Central memory CD8-positive, alpha-beta T cell (primary cell): Measurements from ENCODE around the gene VPS45.
A peak's percentile ranks its signal among the peaks of the same experiment; 100 is the strongest.
"Not testable (repeated sequence)": the region's sequence is repeated elsewhere in the genome, so short reads cannot be mapped to it uniquely, and the experiment has no call there.

Experiments
- ATAC-seq: fragments of 150-1000 bp; cut with Tn5 transposase; replicated peaks from 2 replicates; pipeline ENCODE4 v1.10.0; 2022; ENCODE audit warnings: mild to moderate bottlenecking, moderate FRiP score, moderate number of reproducible peaks; ENCODE audit not compliant: poor library complexity, severe bottlenecking; ENCODE audit errors: extremely low read depth
- DNase-seq, 2 donors: peaks; one replicate each; pipeline ENCODE4 v3.0.0; 2021; ENCODE audit warnings: low spot score in 2 of 2
- H3K27ac Mint-ChIP-seq: one replicate; pipeline ENCODE4 v1.8.0; 2022; ENCODE audit warnings: low read depth, mild to moderate bottlenecking, moderate library complexity, mixed read lengths
- H3K27me3 Mint-ChIP-seq: one replicate; pipeline ENCODE4 v1.8.0; 2022; ENCODE audit warnings: mixed read lengths
- H3K36me3 Mint-ChIP-seq: one replicate; pipeline ENCODE4 v1.8.0; 2022; ENCODE audit warnings: mild to moderate bottlenecking, moderate library complexity, mixed read lengths; ENCODE audit not compliant: insufficient read depth
- H3K4me1 Mint-ChIP-seq: one replicate; pipeline ENCODE4 v1.8.0; 2022; ENCODE audit warnings: mixed read lengths
- H3K4me3 Mint-ChIP-seq: one replicate; pipeline ENCODE4 v1.8.0; 2022; ENCODE audit warnings: mild to moderate bottlenecking, moderate library complexity, mixed read lengths
- H3K9me3 Mint-ChIP-seq: one replicate; pipeline ENCODE4 v1.8.0; 2022; ENCODE audit warnings: mixed read lengths

VPS45 gene, protein sequence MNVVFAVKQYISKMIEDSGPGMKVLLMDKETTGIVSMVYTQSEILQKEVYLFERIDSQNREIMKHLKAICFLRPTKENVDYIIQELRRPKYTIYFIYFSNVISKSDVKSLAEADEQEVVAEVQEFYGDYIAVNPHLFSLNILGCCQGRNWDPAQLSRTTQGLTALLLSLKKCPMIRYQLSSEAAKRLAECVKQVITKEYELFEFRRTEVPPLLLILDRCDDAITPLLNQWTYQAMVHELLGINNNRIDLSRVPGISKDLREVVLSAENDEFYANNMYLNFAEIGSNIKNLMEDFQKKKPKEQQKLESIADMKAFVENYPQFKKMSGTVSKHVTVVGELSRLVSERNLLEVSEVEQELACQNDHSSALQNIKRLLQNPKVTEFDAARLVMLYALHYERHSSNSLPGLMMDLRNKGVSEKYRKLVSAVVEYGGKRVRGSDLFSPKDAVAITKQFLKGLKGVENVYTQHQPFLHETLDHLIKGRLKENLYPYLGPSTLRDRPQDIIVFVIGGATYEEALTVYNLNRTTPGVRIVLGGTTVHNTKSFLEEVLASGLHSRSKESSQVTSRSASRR

DNA sequence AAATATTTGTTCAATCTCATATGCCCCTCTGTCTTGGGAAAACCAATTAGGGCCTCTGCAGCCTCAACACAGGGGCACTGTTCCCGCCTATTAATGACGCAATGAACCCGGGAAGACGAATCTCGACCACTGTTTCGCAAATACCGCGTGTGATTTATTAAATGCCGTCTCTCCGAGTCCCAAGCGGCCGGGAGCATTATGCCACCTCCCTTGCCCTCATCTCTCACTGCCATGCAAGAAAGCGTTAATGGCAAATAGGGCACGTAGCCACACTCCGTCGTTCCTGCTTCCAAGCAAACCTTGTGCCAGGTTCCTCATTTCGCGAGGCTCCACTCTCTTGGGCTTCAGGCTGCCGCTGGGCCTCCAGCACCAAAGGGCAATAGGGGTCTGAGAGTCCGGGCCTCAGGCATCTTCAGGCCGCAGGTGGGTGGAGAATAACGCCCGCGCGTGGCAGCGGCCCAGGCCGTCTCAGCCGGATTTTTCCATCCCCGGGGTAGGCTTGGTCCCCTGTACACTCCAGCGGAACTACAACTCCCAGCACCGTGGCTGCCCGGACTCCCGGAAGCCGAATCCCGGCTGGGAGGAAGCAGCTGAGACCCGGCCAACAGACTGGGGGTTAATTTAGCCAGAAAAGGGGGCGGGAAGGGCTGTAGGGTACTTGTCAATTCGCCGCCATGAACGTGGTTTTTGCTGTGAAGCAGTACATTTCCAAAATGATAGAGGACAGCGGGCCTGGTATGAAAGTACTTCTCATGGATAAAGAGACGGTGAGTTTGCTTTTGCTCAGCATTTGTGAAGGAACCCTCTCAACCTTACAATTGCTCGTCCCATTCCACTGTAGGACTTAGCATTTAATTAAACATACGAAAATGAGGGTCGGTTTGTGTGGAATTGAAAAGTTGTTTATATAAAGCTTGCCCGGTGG, at the start of gene VPS45:
Gene VPS45, plus strand, starts transcription at position 593 of the 925 bp plus-strand sequence. Its CDS starts 82 bp downstream, at position 675.
- peak; percentile 45 to 61 for DNase-seq
- ATAC-seq, result peak; percentile 93
- H3K27me3 Mint-ChIP-seq, result no peaks in the 10 kb centered on the region
- peaks cover 9% of the 10 kb centered on the region for H3K36me3 Mint-ChIP-seq
- peak within 1 kb of the TSS; percentile 94 for H3K4me3 Mint-ChIP-seq
- H3K9me3 Mint-ChIP-seq, result no peaks in the 10 kb centered on the region
- H3K27ac Mint-ChIP-seq, result peak within 1 kb of the TSS; percentile 94
- H3K4me1 Mint-ChIP-seq, result peaks cover 28% of the 10 kb centered on the region

GRCh38 chr1:150018165-150018564, 49.4 kb upstream of the VPS45 start:
- H3K27ac Mint-ChIP-seq, result no peak overlapping the region
- H3K9me3 Mint-ChIP-seq, result no peaks in the 10 kb centered on the region
- ATAC-seq, result no peak
- no peak for DNase-seq
- H3K4me1 Mint-ChIP-seq, result no peaks in the 10 kb centered on the region
- no peak overlapping the region for H3K4me3 Mint-ChIP-seq
- no peaks in the 10 kb centered on the region for H3K36me3 Mint-ChIP-seq
- H3K27me3 Mint-ChIP-seq, result no peaks in the 10 kb centered on the region

GRCh38 chr1:150020711-150021110, 46.9 kb upstream of the VPS45 start:
- no peaks in the 10 kb centered on the region for H3K27me3 Mint-ChIP-seq

GRCh38 chr1:150021191-150021694, 46.3 kb upstream of the VPS45 start:
- H3K4me3 Mint-ChIP-seq, result no peak overlapping the region
- DNase-seq (no peak), ATAC-seq (no peak)
- no peaks in the 10 kb centered on the region for H3K9me3 Mint-ChIP-seq
- H3K36me3 Mint-ChIP-seq, result no peaks in the 10 kb centered on the region
- H3K4me1 Mint-ChIP-seq, result no peaks in the 10 kb centered on the region
- H3K27me3 Mint-ChIP-seq, result no peaks in the 10 kb centered on the region
- no peak overlapping the region for H3K27ac Mint-ChIP-seq

More at GRCh38 chr1:150020711-150021110, 46.9 kb upstream of the VPS45 start:
- Mint-ChIP-seq H3K27ac (no peak overlapping the region), H3K4me1 (no peaks in the 10 kb centered on the region), H3K36me3 (no peaks in the 10 kb centered on the region), H3K4me3 (no peak overlapping the region), H3K9me3 (no peaks in the 10 kb centered on the region)
- DNase-seq (no peak), ATAC-seq (no peak)

GRCh38 chr1:150022357-150022756, 45.2 kb upstream of the VPS45 start:
- Mint-ChIP-seq H3K27me3 (no peaks in the 10 kb centered on the region), H3K4me3 (no peak overlapping the region), H3K4me1 (no peaks in the 10 kb centered on the region), H3K27ac (no peak overlapping the region), H3K36me3 (no peaks in the 10 kb centered on the region), H3K9me3 (no peaks in the 10 kb centered on the region)
- no peak for ATAC-seq
- DNase-seq, result no peak

DNA sequence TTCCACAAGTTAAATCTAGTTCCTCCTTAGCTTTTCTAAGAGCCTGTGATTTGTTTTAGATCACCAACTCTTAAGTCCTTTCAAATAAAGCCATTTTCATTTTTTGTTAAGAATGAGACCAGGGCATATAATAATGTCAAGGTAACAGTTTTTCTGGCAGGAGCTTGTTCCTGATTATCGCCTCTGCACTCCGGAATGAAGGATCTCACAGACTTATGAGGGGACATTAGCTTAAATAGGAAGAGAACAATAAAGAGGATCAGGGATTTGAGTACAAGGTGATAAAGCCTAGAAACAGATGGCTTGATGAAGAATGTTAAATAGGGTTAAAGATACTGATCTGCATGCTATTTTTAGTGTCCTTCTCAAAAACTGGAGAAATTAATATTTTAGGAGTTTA, 43.4 kb upstream of the VPS45 start:
- ATAC-seq (no peak), DNase-seq (no peak)
- Mint-ChIP-seq H3K4me1 (no peaks in the 10 kb centered on the region), H3K4me3 (no peak overlapping the region), H3K27ac (no peak overlapping the region), H3K27me3 (no peaks in the 10 kb centered on the region), H3K9me3 (no peaks in the 10 kb centered on the region), H3K36me3 (no peaks in the 10 kb centered on the region)

- H3K4me1 Mint-ChIP-seq, result no peaks in the 10 kb centered on the region
- no peaks in the 10 kb centered on the region for H3K9me3 Mint-ChIP-seq
- no peak for DNase-seq
- H3K4me3 Mint-ChIP-seq, result no peak overlapping the region
- H3K36me3 Mint-ChIP-seq, result no peaks in the 10 kb centered on the region
- H3K27me3 Mint-ChIP-seq, result no peaks in the 10 kb centered on the region
- no peak for ATAC-seq
- no peak overlapping the region for H3K27ac Mint-ChIP-seq
These were observed 39.3 kb upstream of the VPS45 start for GRCh38 chr1:150028322-150028721.

- ATAC-seq (no peak), DNase-seq (no peak)
- Mint-ChIP-seq H3K9me3 (no peaks in the 10 kb centered on the region), H3K27me3 (no peaks in the 10 kb centered on the region), H3K4me1 (no peaks in the 10 kb centered on the region), H3K27ac (no peak overlapping the region), H3K4me3 (no peak overlapping the region), H3K36me3 (no peaks in the 10 kb centered on the region)
These were observed 33.2 kb upstream of the VPS45 start for GRCh38 chr1:150034336-150034735.

DNA sequence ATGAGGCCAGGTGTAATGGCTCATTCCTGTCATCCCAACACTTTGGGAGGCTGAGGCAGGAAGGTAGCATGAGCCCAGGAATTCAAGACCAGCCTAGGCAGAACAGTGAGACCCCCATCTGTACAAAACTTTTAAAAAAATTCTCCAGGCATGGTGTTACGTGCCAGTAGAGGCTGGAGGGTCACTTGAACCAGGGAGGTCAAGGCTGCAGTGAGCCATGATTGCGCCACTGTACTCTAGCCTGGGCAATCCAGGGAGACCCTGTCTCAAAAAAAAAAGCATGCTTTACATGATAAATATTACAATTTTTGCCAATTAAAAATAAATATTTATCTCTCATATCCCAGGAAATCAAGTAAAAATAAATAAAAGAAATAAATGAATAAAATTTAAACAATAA, 17.6 kb upstream of the VPS45 start:
- Mint-ChIP-seq H3K27me3 (no peaks in the 10 kb centered on the region), H3K36me3 (peaks cover 2% of the 10 kb centered on the region), H3K4me1 (peaks cover 4% of the 10 kb centered on the region), H3K27ac (no peak overlapping the region), H3K4me3 (no peak overlapping the region), H3K9me3 (no peaks in the 10 kb centered on the region)
- no peak for DNase-seq
- ATAC-seq, result no peak

DNA sequence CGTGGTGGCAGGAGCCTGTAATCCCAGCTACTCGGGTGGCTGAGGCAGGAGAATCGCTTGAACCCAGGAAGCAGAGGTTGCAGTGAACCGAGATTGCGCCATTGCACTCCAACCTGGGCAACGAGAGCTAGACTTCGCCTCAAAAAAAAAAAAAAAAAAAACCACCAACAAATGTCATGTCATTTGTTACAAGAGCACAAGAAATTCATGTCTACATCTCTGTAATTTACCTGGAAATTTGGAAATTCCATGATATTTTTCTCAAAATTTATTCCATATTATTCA, 16.5 kb upstream of the VPS45 start:
- H3K4me1 Mint-ChIP-seq, result peaks cover 4% of the 10 kb centered on the region
- no peaks in the 10 kb centered on the region for H3K9me3 Mint-ChIP-seq
- DNase-seq (no peak), ATAC-seq (no peak)
- peaks cover 2% of the 10 kb centered on the region for H3K36me3 Mint-ChIP-seq
- H3K4me3 Mint-ChIP-seq, result no peak overlapping the region
- no peaks in the 10 kb centered on the region for H3K27me3 Mint-ChIP-seq
- H3K27ac Mint-ChIP-seq, result no peak overlapping the region

DNA sequence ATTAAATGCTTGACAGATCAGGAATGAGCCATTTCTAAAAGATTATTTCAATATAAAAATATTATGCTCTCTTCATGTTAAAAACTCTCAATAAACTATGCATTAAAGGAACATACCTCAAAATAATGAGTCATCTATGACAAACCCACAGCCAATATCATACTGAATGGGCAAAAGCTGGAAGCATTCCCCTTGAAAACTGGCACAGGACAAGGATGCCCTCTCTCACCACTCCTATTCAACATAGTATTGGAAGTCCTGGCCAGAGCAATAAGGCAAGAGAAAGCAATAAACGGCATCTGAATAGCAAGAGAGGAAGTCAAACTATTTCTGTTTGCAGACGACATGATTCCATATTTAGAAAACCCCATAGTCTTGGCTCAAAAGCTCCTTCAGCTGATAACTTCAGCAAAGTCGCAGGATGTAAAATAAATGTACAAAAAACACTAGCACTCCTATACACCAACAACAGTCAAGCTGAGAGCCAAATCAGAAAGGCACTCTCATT, 15.6 kb upstream of the VPS45 start:
- not testable (repeated sequence) for ATAC-seq, H3K4me1 Mint-ChIP-seq, H3K27ac Mint-ChIP-seq, H3K27me3 Mint-ChIP-seq, H3K9me3 Mint-ChIP-seq, H3K4me3 Mint-ChIP-seq, H3K36me3 Mint-ChIP-seq, DNase-seq

- DNase-seq (no peak), ATAC-seq (no peak)
- Mint-ChIP-seq H3K4me3 (no peak overlapping the region), H3K27ac (no peak overlapping the region), H3K9me3 (no peaks in the 10 kb centered on the region), H3K27me3 (no peaks in the 10 kb centered on the region), H3K4me1 (peaks cover 4% of the 10 kb centered on the region), H3K36me3 (no peaks in the 10 kb centered on the region)
These were observed 13.7 kb upstream of the VPS45 start for GRCh38 chr1:150053926-150054325.
